GM23338 (cell line): ENCODE measurements around the gene TULP4. TPM values are rescaled to one million over a fixed set of nuclear protein-coding genes. Genes with fewer than 3 reads are reported as not detected.

Experiments
- ATAC-seq: fragments of 200-7000 bp; cut with Tn5 transposase; 3 replicates; pipeline ENCODE4 v1.9.1; 2020
- DNase-seq: peaks from one replicate; pipeline ENCODE4 v3.0.0-alpha.2; 2015; ENCODE audit warnings: low spot score
- H2AFZ ChIP-seq: fragments of 200-600 bp; sonication (generic); 2 replicates; pipeline ENCODE4 v1.8.0; 2016; ENCODE audit warnings: antibody characterized with exemption, mild to moderate bottlenecking, moderate library complexity
- H3F3A ChIP-seq: fragments of 200-600 bp; sonication (generic); replicated peaks from 2 replicates; pipeline ENCODE4 v1.8.0; 2017; ENCODE audit warnings: antibody characterized with exemption, mixed run types, low read depth
- H3K27ac ChIP-seq: fragments of 200-600 bp; sonication (generic); 2 replicates; pipeline ENCODE4 v1.6.1; 2016; ENCODE audit warnings: low read depth
- H3K27me3 ChIP-seq: fragments of 200-600 bp; sonication (generic); 2 replicates; pipeline ENCODE4 v1.8.0; 2016; ENCODE audit warnings: mild to moderate bottlenecking, mixed run types, moderate library complexity; ENCODE audit not compliant: insufficient read depth
- H3K36me3 ChIP-seq: fragments of 200-600 bp; sonication (generic); 2 replicates; pipeline ENCODE4 v1.8.0; 2016; ENCODE audit warnings: mild to moderate bottlenecking; ENCODE audit not compliant: insufficient read depth
- H3K4me1 ChIP-seq: fragments of 200-600 bp; sonication (generic); 2 replicates; pipeline ENCODE4 v1.8.0; 2016; ENCODE audit warnings: mild to moderate bottlenecking, moderate library complexity; ENCODE audit not compliant: insufficient read depth
- H3K4me2 ChIP-seq: fragments of 200-600 bp; sonication (generic); 2 replicates; pipeline ENCODE4 v1.7.1; 2017; ENCODE audit warnings: mixed run types
- H3K4me3 ChIP-seq: fragments of 200-600 bp; sonication (generic); 2 replicates; pipeline ENCODE4 v1.6.1; 2016; ENCODE audit warnings: mixed run types
- H3K79me2 ChIP-seq: fragments of 200-600 bp; sonication (generic); replicated peaks from 2 replicates; pipeline ENCODE4 v1.8.0; 2017; ENCODE audit warnings: mild to moderate bottlenecking; ENCODE audit not compliant: insufficient read depth
- H3K9me2 ChIP-seq: fragments of 200-600 bp; sonication (generic); 2 replicates; pipeline ENCODE4 v1.8.0; 2017; ENCODE audit not compliant: insufficient read depth
- H4K20me1 ChIP-seq: fragments of 200-600 bp; sonication (generic); replicated peaks from 2 replicates; pipeline ENCODE4 v1.8.0; 2017; ENCODE audit warnings: mild to moderate bottlenecking; ENCODE audit not compliant: insufficient read depth
- H3K27ac Mint-ChIP-seq: 2 replicates; pipeline ENCODE4 v1.8.0; 2020; ENCODE audit warnings: inconsistent platforms, mild to moderate bottlenecking, moderate library complexity, mixed read lengths
- H3K27me3 Mint-ChIP-seq: 3 replicates; pipeline ENCODE4 v1.8.0; 2022; ENCODE audit warnings: low read depth, mild to moderate bottlenecking, moderate library complexity, mixed read lengths, inconsistent platforms; ENCODE audit not compliant: insufficient read depth, poor library complexity
- H3K36me3 Mint-ChIP-seq: 3 replicates; pipeline ENCODE4 v1.8.0; 2021; ENCODE audit warnings: low read depth, mild to moderate bottlenecking, inconsistent platforms, moderate library complexity, mixed read lengths
- H3K4me1 Mint-ChIP-seq: 3 replicates; pipeline ENCODE4 v1.8.0; 2020; ENCODE audit warnings: mild to moderate bottlenecking, inconsistent platforms, mixed read lengths
- H3K4me3 Mint-ChIP-seq: 3 replicates; pipeline ENCODE4 v1.8.0; 2021; ENCODE audit warnings: moderate library complexity, mild to moderate bottlenecking, inconsistent platforms, mixed read lengths
- H3K9me3 Mint-ChIP-seq: 3 replicates; pipeline ENCODE4 v1.8.0; 2020; ENCODE audit warnings: moderate library complexity, mild to moderate bottlenecking, inconsistent platforms, mixed read lengths
- CTCF ChIP-seq, 2 experiments: fragments of 200-600 bp in 1 of 2; sonication (generic) in 1 of 2; conservative IDR thresholded peaks; 2 replicates each; pipeline versions ENCODE4 v1.5.1 to v1.6.1; 2016 to 2017; ENCODE audit warnings: antibody characterized with exemption in 2 of 2, low read depth in 2 of 2, mild to moderate bottlenecking in 2 of 2, moderate library complexity in 1 of 2
- EZH2 ChIP-seq: fragments of 200-600 bp; sonication (generic); IDR thresholded peaks from one replicate; pipeline ENCODE4 v1.8.0; 2017; ENCODE audit warnings: antibody characterized with exemption, mild to moderate bottlenecking, low read depth; ENCODE audit not compliant: unreplicated experiment
- EZH2phosphoT487 ChIP-seq: fragments of 200-600 bp; sonication (generic); IDR thresholded peaks from one replicate; pipeline ENCODE4 v1.8.1; 2018; ENCODE audit warnings: antibody characterized with exemption; ENCODE audit not compliant: unreplicated experiment
- NANOG ChIP-seq: IDR thresholded peaks from 2 replicates; pipeline ENCODE4 v1.6.1; 2016; ENCODE audit warnings: antibody characterized with exemption, borderline replicate concordance
- POLR2AphosphoS5 ChIP-seq: IDR thresholded peaks from 2 replicates; pipeline ENCODE4 v1.6.1; 2016; ENCODE audit warnings: antibody characterized with exemption, low read depth
- ZNF114 ChIP-seq: fragments of 250-450 bp; sonication (Bioruptor Pico); IDR thresholded peaks from 2 replicates; pipeline ENCODE4 v1.5.0; 2020; ENCODE audit warnings: mild to moderate bottlenecking, moderate library complexity
- ZNF331 ChIP-seq: fragments of 250-450 bp; sonication (Bioruptor Pico); IDR thresholded peaks from 2 replicates; pipeline ENCODE4 v1.5.0; 2020; ENCODE audit warnings: low read depth, mild to moderate bottlenecking, moderate library complexity
- ZNF462 ChIP-seq: fragments of 250-450 bp; sonication (Bioruptor Pico); IDR thresholded peaks from 2 replicates; pipeline ENCODE4 v1.5.0; 2020; ENCODE audit warnings: mild to moderate bottlenecking, moderate library complexity
- polyA plus RNA-seq: library from polyadenylated mRNA; unstranded; fragments of >200 nt; fragmentation: Nextera tagmentation; extraction: Ambion mirVana; gene quantifications from 2 replicates; pipeline ENCODE4 v1.2.1, GENCODE V29; 2016
- total RNA-seq: library from RNA; depleted of rRNA; stranded (reverse); fragments of >200 nt; shearing (Covaris generic); gene quantifications from 2 replicates; pipeline ENCODE4 v1.2.3, GENCODE V29; 2014

TULP4 gene
- total and polyA plus RNA-seq, 2 experiments from 2014 or later = 31.2 to 50.2 TPM

GRCh38 chr6:158333094-158333493, 20.8 kb downstream of the TULP4 start:
- no peak overlapping the region for H3K27ac ChIP-seq
- no peaks in the 10 kb centered on the region; the same call in 1 of the 2 replicates for H4K20me1 ChIP-seq
- no peaks in the 10 kb centered on the region for H3K9me2 ChIP-seq
- no peak overlapping the region for H2AFZ ChIP-seq
- H3K36me3 ChIP-seq = no peaks in the 10 kb centered on the region
- peaks cover 34% of the 10 kb centered on the region for H3K79me2 ChIP-seq
- Mint-ChIP-seq H3K27me3 (peaks cover 4% of the 10 kb centered on the region), H3K4me3 (no peak overlapping the region), H3K4me1 (peaks cover 46% of the 10 kb centered on the region), H3K9me3 (peaks cover 22% of the 10 kb centered on the region; the same call in 2 of the 3 replicates), H3K36me3 (peaks cover 26% of the 10 kb centered on the region), H3K27ac (no peak overlapping the region)
- H3K4me2 ChIP-seq = no peak overlapping the region
- H3K27me3 ChIP-seq = no peaks in the 10 kb centered on the region
- no peak for ATAC-seq
- TF ChIP-seq POLR2AphosphoS5 = no peak
- TF ChIP-seq ZNF114 (CRISPR knock-in tag) = no peak
- TF ChIP-seq NANOG = no peak
- TF ChIP-seq EZH2phosphoT487 = no peak
- no peak for TF ChIP-seq ZNF462 (CRISPR knock-in tag)
- TF ChIP-seq ZNF331 = no peak
- TF ChIP-seq EZH2 = no peak
- peaks cover 25% of the 10 kb centered on the region for H3K4me1 ChIP-seq
- no peak overlapping the region for H3K4me3 ChIP-seq
- no peak for DNase-seq
- no peaks in the 10 kb centered on the region for H3F3A ChIP-seq

- H3K4me3 Mint-ChIP-seq = no peak overlapping the region
- Histone ChIP-seq H3K27me3 (no peaks in the 10 kb centered on the region), H3F3A (no peaks in the 10 kb centered on the region), H3K79me2 (peaks cover 25% of the 10 kb centered on the region), H3K9me2 (no peaks in the 10 kb centered on the region), H3K27ac (no peak overlapping the region), H4K20me1 (no peaks in the 10 kb centered on the region; the same call in 1 of the 2 replicates), H3K4me2 (no peak overlapping the region), H2AFZ (no peak overlapping the region), H3K4me1 (peaks cover 30% of the 10 kb centered on the region), H3K36me3 (no peaks in the 10 kb centered on the region), H3K4me3 (no peak overlapping the region)
- peaks cover 44% of the 10 kb centered on the region for H3K4me1 Mint-ChIP-seq
- H3K9me3 Mint-ChIP-seq = peaks cover 25% of the 10 kb centered on the region; the same call in 2 of the 3 replicates
- ATAC-seq (no peak), DNase-seq (no peak)
- H3K27ac Mint-ChIP-seq = no peak overlapping the region
- TF ChIP-seq CTCF (conservative IDR thresholded peaks at IDR 0.05; ENCODE audit: low read depth in 2 of 2) = no peak
- H3K27me3 Mint-ChIP-seq = peaks cover 13% of the 10 kb centered on the region
- H3K36me3 Mint-ChIP-seq = peaks cover 30% of the 10 kb centered on the region
Measured at GRCh38 chr6:158334534-158334933, 22.3 kb downstream of the TULP4 start.
